NCI-H1105 (cell line): ENCODE results near the gene TNFRSF14.

Experiments
- DNase-seq: peaks from one replicate; lab custom pipeline; 2025; lab: John Stamatoyannopoulos, UW

Gene TNFRSF14

DNA sequence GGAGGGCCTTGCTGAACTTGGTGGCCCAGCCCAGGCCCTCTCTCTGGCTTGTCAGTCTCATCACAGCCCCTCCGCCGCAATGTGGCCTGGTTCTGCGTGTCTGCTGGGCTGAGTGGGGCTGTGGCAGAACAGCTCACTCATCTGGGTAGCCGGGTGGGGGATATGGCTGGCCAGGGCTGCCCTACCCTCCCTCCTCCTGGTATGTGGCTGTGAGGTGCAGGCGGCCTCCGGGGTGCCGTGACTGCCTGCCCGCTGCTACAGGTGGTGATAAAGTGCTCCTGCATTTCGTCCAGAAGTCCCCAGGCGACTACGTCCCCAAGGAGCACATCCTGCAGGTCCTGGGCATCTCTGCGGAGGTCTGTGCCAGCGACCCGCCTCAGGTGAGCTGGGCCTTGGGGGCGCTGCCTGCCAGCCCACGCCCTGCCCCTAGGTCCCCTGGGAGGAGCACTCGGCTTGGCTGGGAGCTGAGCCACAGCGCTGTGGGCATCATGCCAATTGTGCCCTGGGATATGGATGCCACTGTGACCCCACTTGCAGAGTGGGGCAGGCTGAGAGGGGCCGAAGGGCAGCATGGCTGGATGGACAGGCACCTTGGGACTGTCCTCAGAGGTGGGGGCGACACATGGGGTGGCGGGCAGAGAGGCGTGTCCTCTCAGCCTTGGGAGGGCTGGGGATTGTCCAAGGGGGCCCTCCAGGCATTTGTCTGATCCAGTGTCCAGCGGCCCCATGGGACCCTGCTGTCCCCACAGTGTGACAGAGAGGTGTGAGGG lies 32.7 kb downstream of the TNFRSF14 start:
- no peak for DNase-seq

DNA sequence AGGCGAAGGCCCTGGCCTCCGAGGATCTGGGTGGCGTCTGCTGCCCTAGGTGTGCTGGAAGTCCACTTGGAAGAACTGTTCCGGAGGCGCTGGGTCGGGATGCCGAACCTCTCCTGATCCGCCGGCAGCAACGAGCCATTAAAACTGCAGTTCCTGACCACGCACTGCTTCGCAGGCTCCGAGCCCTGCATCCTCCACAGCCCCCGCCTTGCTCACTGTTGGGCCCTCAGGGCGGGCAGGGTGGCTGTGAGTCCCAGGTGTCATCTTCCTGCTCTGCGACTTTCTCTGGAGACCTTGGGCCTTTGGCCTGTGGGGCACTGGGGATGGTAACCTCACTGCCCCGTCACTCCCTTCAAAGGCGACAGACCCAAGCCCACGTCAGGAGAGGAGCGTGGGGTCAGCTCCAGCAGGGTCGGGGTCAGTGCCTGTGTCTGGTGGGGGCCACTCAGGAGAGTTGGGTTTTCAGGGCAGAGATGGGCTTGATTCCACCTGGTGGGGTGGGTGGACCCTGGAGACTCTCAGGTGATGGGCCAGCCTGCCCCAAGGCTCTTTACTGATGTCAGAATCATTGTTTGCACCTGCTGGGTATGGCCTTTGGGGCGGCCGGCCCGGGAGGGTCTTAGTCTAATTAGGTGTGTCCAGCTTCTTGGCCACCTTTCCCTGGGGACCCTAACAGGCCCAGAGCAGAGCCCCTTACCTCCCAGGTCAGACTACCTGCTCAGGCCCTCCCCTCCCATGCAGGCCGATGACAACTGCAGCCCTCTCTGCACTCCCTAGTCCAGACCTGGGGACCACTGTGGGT lies 33.5 kb downstream of the TNFRSF14 start:
- no peak for DNase-seq

DNA sequence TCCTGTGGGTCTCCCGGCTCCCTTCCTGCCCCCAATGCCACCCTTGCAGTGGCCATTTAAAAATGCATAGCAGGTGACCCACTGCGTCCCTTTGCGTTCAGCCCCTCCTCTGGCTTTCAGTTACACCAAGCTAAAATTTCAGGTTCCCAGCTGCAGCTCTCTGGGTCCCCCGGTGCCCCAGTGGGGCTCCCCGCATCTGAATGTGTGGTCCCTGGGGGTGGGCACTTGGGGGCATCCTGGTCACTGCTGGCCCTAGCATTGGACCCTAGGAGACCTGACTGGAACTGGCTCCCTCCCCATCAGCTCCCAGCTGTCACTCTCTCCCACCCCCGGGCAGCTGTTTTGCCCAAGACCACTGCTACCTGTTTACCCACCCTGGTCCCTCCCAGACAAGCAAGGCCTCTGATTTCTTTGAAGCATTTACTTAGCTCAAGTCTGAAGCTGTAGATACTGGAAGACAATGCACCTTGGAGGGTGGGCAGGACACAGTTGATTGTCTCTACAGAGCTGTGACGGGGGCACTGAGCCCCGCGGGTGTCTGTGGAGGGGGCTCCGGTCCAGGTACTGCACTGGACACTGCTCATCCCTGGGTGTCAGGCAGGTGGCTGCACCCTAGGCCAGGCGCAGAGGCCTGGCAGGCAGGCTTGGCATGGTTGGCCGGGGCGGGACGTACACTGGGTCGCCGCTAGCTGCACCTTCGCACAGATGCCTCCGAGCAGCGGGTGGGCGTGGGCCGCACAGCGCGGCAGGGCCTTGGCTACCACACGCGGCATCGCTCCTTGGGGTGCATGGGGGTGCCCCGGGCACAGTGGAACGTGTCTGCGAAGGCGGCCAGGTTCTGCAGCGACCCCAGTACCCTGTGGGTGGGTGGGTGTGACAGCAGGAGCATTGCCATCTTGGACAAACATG lies 34.3 kb downstream of the TNFRSF14 start:
- no peak for DNase-seq

DNA sequence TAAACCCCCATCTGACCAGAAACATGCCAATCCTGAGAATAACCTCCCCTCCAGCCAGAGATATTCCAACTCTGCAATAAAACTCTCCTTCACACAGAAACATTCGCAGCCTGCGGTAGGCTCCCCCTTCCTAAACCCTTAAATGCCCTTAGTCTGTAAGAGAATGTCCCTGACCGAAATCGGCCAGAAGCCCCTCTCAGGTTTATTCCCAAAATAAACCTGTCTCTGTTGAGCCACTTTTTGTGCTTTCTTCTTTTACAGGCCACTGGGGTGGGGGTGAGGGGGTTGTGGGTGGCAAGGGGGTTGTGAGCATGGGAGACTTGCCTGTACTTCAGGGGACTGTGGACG lies 35.0 kb downstream of the TNFRSF14 start:
- DNase-seq = no peak

DNA sequence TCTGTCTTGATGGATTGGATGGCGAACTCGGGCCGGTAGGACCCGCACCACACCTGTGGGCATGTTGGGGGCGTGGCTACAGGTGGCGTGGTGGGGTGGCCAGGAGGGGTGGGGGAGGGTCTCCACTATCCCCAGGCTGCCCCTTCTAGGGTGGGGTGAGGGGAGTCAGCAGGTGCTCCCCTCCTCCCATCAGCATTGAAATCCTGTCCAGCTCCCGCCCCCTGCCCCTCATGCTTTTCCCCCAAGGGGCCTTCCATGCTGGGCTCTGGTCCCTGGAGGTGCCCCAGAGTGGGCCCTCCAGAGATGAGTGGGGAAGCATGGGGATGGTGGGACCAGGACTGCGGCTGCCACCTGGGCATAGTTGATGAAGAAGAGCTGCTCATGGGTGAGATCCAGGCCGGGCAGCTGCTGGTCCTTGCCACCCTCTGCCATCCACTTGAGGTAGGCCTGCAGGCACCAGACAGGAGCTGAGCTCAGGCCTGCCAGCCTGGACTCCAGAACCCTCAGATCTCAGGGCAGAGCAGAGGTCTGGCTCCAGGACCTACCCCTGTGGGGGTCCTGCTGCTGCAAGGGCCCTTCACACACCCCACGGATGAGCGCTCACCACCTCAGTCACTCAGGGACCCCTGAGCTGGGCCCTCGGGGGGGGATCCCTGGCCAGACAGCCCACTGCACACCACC lies 35.5 kb downstream of the TNFRSF14 start:
- no peak for DNase-seq

DNA sequence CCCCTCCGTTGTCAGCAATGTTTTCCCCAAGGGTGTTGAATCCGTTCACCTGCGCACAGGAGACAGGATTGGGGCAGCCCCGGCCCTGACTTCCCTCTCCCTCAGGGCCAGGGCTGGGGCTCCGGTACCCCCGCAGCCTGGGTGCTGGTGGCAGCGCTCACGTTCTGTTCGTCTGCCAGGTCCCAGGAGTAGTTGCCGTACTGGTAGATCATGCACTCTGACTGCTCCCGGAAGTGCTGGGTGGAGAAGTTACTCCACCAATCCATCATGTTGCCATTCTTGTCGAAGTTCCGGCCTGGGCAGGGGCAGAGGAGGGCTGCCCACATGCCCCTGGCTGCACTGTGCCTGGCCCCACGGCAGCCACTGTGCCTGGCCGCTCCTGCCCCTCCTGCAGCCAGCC lies 36.5 kb downstream of the TNFRSF14 start:
- DNase-seq = no peak

DNA sequence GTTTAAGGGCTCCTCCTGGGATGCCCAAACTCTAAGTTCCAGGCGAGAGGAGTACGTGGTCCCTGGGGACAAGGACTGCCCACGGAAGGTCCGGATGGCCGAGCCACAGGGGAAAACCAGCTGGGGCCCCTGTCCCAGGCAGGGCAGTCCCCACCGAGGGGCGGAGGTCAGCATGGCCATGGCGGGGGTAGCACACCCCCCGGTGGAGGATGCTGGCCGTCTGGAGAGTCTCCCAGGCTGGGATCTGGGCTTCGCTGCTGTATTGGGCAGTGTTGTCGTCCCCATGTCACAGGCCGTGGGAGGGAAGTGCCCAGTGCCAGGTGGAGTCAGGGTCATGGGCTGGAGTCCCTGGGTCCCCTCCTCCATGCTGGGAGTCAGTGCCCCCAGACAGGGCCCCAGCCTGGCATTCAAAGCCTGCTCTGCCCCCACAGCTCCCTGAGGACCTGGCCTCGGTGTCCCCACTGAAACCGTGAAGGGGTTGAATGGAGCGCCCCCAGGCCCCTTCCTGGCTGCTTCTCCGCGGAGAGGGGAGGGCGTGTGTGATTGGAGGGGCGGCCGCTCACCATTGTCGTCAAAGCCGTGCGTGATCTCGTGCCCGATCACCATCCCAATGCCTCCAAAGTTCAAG lies 37.2 kb downstream of the TNFRSF14 start:
- no peak for DNase-seq

DNA sequence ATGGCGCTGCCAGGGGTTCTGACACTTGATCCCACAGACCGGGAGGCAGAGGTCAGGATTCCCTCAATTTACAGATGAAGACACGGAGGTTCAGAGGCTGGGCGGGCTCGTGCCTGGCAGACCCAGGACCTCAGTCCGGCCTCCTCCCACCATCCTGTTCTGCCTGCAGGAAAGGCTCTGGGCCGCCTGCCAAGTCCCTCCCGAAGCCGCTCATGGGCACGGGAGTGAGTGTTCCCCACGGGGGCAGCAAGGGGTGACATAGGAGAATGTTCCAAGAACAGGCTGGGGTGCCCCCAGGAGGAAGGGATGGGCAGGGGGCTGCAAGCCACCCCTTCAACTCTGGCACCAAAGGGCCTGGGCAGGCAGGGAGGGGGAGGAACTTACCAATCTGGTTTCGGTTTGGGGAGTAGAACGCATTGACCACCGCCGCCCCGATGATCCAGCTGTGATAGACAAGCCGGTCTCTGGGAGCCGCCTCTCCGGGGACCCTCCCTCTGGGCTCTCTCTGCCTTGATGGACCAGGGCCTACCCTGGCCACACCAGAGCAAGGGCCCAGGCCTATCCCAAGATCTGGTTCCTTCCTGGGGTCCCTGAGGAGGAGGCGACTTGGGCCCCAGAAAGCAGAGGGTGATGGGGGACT lies 38.0 kb downstream of the TNFRSF14 start:
- peak; percentile 32 for DNase-seq

DNA sequence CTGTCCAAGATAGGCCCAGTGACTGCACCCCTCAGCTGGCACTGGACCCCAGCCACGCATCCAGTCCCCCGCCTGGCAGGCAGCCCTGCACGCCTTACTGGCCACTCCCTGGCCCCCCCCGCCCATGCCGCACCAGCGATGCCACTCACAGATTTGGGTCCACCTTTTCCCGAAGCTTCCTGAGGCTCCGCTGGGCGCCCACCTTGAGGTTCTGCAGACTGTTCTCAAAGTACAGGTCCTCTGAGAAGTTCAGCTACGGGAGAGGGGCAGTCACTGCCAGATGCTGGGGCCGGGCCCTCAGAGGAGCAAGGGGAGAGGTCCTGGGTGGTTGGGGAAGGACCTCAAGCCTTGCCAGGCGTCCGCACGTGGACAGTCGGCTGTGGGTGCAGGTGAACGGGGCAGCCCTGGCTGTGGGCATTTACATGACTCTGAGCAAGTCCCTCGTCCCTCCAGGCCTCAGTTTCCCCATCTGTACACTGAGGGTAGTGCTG lies 38.5 kb downstream of the TNFRSF14 start:
- DNase-seq = no peak

DNA sequence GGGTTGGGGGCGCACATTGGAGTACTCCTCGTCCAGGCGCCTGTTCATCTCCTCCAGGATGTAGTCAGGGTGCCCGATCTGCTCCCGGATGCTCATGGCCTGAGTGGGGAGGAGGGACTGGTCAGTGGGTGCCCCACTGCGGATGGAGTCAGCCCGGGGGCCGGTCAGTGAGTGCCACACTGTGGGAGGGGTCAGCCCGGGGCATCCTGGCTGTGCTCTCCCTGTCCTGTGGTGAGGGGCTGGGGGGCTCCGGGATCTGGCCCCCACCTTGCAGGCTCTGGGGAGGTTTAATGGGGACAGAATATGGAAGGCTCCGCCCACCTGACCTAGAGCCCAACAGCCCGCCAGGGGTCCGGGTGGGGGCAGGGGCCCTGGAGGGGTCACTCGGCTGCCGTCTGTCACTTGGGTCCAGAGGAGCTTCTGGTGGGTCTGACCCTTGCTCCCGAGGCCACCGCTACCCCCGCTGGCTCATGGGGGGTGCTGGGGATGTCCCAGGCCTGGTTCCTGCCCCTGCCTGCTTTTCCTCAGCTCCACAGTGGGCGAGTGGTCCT lies 39.2 kb downstream of the TNFRSF14 start:
- no peak for DNase-seq

DNA sequence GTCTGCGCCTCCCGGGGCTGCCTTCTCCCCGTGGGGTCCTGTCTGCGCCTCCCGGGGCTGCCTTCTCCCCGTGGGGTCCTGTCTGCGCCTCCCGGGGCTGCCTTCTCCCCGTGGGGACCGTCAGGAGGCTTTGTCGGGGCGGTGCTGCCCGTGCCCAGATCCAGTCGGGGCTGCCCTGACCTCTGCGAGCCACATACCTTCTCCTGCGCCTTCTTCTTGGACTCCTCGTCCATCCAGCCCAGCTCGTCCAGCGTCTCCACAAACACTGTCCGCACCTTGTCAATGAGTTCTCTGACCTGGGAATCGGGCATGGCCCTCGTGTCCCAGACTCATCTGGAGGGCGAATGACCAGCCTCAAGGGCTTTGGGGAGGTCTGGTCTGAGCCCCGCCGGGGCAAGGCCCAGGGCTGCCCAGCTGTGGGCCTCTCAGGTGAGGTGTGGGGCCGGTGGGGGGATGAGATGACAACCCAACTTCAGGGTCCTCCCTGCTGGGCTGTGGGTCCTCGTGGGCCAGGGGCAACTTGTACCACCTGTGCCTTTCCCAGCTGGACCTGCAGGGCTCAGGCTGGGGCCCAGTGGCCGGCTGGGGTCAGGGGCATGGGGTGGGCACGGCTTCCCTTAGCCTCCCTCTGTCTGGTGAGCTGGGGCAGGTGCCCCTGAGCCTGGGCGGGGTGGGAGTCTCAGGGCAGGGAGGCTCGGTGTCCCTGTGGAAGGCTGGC lies 39.8 kb downstream of the TNFRSF14 start:
- DNase-seq = no peak

DNA sequence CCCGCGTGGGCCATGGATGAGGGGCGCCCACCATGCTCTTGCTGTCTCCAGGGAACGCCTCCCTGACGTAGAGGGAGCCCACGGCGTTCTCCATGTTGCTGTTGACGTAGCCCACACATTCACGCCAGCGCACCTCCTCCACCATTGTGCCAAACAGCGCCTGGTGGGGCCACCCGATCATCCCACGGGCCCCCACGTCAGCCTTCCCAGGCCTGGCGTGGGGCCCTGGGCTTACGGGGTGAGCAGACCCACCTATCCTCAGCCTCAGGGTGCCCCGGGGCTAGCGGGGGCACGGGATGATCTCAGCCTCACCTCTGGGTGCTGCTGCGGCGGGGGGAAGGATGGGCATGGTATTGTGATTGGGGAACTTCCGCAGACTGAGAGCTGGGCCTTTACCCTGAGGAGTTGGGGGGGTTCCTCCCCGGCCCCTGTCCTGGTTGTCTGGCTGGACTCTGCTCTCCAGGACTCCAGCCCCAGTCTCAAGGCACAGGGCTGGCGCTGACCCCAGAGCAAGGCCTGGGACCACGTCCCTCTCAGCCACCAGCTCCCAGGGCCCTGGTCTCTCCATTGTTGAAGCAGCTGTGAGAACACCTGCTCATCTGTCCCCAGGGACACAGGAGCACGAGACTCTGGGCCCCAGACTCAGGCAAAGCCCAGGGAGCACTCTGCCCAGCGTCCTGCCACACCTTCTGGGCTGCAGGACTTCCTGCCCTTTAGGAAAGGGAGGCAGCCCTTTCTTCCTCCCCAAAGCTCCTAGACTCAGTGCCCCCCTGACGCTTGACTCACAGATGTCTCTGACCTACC lies 40.6 kb downstream of the TNFRSF14 start:
- no peak for DNase-seq

DNA sequence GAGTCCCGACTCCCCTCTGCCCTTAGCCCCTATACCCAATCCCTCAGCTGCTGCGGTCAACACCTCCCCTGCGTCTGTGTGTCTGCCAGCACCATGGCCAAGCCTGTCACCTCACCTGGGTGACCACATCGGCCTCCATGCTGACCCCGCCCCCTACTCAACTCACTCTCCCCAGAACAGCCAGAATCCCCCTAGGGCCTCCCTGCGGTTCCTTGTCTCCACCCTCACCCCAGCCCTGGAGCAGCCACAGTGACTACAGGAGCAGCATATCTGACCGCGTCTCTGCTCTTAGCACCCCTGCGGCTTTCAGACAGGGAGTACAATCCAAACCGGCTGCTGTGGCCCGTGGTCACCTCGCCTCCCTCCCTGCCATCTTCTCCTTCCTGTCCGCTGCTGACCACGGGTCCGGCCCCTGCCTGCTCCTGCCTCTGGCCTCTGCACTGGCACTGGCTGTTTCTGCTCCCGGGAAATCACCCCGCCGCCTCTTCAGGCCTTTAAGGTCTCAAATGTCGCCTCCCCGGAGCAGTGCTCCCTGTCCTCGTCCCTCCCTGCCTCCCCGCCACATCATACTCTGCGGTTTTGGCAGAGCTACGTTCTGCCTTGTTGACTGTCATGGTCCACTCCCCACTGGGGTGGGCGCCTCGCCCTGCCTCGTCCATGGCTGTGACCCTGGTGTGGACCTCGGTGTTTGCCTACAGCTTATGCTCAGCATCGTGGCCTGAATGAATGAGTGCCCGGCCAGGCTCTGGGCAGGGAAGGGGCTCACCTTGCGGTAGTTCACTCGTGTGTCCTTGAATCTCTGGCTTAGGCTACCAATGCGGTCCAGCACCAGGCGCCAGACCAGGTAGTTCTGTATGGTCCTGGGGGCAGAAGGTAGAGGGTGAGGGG lies 41.5 kb downstream of the TNFRSF14 start:
- DNase-seq = no peak

DNA sequence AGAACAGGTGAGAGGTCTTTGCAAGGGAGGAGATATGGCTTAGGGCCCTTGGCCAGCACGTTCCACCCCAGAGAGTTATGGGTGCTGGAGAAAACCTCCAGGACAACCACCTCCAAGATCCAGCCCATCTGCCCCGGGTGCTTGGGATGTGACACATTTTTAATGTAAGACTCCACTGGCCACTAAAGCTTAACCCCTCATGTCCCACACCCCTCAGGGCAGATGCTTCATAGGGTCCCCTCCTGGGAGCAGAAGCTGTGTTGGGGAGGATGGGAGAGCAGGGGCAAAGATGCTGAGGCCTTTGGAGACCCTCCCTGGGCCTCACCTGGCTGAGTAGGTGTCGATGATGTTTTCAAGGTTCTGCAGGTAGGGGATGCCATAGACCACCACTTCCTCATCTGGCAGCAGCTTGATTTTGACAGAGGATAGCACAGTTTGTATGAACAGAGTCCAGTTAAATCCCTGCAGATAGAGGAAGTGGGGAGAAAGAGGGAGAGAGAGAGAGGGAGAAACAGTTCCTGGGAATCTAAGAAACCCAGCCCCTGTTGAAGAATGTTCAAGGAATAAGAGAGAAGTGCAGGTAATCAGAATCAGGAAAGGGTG lies 42.3 kb downstream of the TNFRSF14 start:
- DNase-seq = no peak

DNA sequence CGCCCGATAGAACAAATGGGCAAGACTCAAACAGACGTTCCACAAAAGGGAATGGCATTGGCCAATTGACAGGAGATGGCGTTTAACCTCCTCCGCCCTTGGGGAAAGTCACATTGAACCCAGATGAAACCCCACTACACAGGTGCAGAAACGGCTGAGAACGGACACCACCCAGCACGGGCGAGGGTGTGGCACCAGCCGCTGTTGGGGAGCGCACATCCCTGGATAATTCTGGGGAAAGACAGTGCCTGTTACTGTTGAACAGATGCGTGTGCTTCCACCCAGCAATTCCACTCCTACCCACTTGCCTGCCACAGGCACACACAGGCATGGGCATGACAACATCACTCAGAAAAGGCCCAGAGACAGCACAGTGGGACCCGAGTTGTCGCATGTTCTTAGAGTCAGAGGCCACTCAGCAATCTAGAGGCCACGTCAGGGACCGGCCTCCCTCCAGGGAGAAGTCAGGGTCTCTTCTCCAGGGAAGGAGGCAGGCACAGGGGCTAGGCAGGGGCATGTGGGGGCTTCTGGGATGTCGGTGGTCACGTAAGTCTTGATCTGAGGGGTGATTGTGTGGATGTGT lies 45.6 kb downstream of the TNFRSF14 start:
- no peak for DNase-seq

DNA sequence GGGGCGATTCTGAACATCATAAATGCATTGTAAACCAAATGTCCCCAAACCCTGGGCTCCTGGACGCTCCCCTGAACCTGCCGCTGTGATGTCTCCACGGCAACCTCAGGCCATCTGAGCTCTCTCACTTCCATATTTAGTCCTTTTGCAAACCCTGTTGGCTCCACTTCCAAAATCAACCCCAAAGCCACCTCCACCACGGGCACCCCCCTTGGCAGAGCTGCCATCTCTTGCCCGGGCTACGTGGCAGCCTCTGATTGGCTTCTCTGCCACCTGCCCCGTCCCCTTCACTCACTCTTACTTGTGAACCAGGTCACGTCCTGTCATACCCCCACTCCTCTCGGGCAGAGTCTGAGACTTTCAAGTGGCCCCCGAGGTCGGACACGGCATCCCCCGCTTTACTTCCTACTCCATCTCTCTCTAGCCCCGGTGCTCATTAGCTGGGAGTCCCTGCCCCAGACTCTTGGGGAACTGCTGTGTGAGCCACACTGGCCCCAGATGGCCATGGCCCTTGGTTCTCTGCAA lies 46.2 kb downstream of the TNFRSF14 start:
- DNase-seq = no peak
